ENCODE results near the gene IL18R1. TPM values are rescaled to one million over a fixed set of nuclear protein-coding genes. Genes with fewer than 3 reads are reported as not detected.

The IL18R1 gene
- total RNA-seq, 4 donors from 2014 or later = 1.3 to 10.4 (median 4.6) TPM

GRCh38 chr2:102337481-102338386 is 17.9 kb upstream of the IL18R1 start:
- no peaks in the 10 kb centered on the region for H3K27me3 ChIP-seq
- no peaks in the 10 kb centered on the region for H3K4me1 ChIP-seq
- intact Hi-C loops (cut with DNase I; ENCODE audit: low total_unique reads) = no loop called here
- no peak overlapping the region for H3K4me3 ChIP-seq
- H3K27ac ChIP-seq = no peak overlapping the region
- no peaks in the 10 kb centered on the region for H3K9me3 ChIP-seq
- H3K36me3 ChIP-seq = no peaks in the 10 kb centered on the region
- no peak for TF ChIP-seq POLR2A (IDR thresholded peaks at IDR 0.05)
- no peak for TF ChIP-seq CTCF (IDR thresholded peaks at IDR 0.05)
- DNase-seq = no peak

- Histone ChIP-seq H3K4me1 (no peaks in the 10 kb centered on the region), H3K27ac (no peak overlapping the region), H3K4me3 (no peak overlapping the region), H3K36me3 (no peaks in the 10 kb centered on the region), H3K9me3 (no peaks in the 10 kb centered on the region), H3K27me3 (no peaks in the 10 kb centered on the region)
- DNase-seq = no peak
- intact Hi-C loops (cut with DNase I; ENCODE audit: low total_unique reads) = no loop called here
- TF ChIP-seq CTCF (IDR thresholded peaks at IDR 0.05) (no peak), POLR2A (IDR thresholded peaks at IDR 0.05) (no peak)
These were observed 14.8 kb upstream of the IL18R1 start for GRCh38 chr2:102340778-102341177.

- intact Hi-C loops (cut with DNase I; ENCODE audit: low total_unique reads) = no loop called here
- Histone ChIP-seq H3K27me3 (no peaks in the 10 kb centered on the region), H3K4me3 (no peak overlapping the region), H3K27ac (no peak overlapping the region), H3K36me3 (no peaks in the 10 kb centered on the region), H3K4me1 (no peaks in the 10 kb centered on the region), H3K9me3 (no peaks in the 10 kb centered on the region)
- DNase-seq = no peak
- TF ChIP-seq CTCF (IDR thresholded peaks at IDR 0.05) (no peak), POLR2A (IDR thresholded peaks at IDR 0.05) (no peak)
These were observed 12.7 kb upstream of the IL18R1 start for GRCh38 chr2:102342888-102343287.

- TF ChIP-seq CTCF (IDR thresholded peaks at IDR 0.05) = no peak
- TF ChIP-seq POLR2A (IDR thresholded peaks at IDR 0.05) = no peak
- H3K4me1 ChIP-seq = no peaks in the 10 kb centered on the region
- intact Hi-C loops (cut with DNase I; ENCODE audit: low total_unique reads) = no loop called here
These were observed 11.2 kb upstream of the IL18R1 start for GRCh38 chr2:102344397-102344796.

GRCh38 chr2:102345329-102345920 is 10.2 kb upstream of the IL18R1 start:
- intact Hi-C loops (cut with DNase I; ENCODE audit: low total_unique reads) = no loop called here
- no peaks in the 10 kb centered on the region for H3K27me3 ChIP-seq
- no peaks in the 10 kb centered on the region for H3K9me3 ChIP-seq
- no peak overlapping the region for H3K4me3 ChIP-seq
- no peak overlapping the region for H3K27ac ChIP-seq
- DNase-seq = no peak
- H3K4me1 ChIP-seq = no peaks in the 10 kb centered on the region
- TF ChIP-seq POLR2A (IDR thresholded peaks at IDR 0.05) (no peak), CTCF (IDR thresholded peaks at IDR 0.05) (no peak)
- H3K36me3 ChIP-seq = no peaks in the 10 kb centered on the region

More at GRCh38 chr2:102344397-102344796, 11.2 kb upstream of the IL18R1 start:
- DNase-seq = no peak
- Histone ChIP-seq H3K27me3 (no peaks in the 10 kb centered on the region), H3K9me3 (no peaks in the 10 kb centered on the region), H3K36me3 (no peaks in the 10 kb centered on the region), H3K4me3 (no peak overlapping the region), H3K27ac (no peak overlapping the region)
